ENCODE data around the gene UPK1A. TPM values are rescaled to one million over a fixed set of nuclear protein-coding genes. Genes with fewer than 3 reads are reported as not detected.

Gene UPK1A
- polyA plus RNA-seq, 1 donor from 2014 or later = not detected

GRCh38 chr19:35715981-35716800, 49.9 kb downstream of the UPK1A start:
- Histone ChIP-seq H3K36me3 (ENCODE audit: insufficient read depth, low read length) (no peaks in the 10 kb centered on the region), H3K4me2 (ENCODE audit: low read length) (peak overlapping the region; percentile 76), H2AFZ (ENCODE audit: low read depth, low read length) (peak overlapping the region; percentile 84), H3K27ac (ENCODE audit: low read length) (peak overlapping the region; percentile 71), H3K9ac (ENCODE audit: low read length) (peak overlapping the region; percentile 75), H3K9me2 (ENCODE audit: insufficient read depth, low read length) (no peaks in the 10 kb centered on the region), H3F3A (ENCODE audit: insufficient read depth, low read length, poor library complexity, severe bottlenecking) (no peaks in the 10 kb centered on the region), H3K27me3 (ENCODE audit: insufficient read depth, low read depth, low read length) (no peaks in the 10 kb centered on the region), H4K20me1 (ENCODE audit: insufficient read depth) (no peaks in the 10 kb centered on the region), H3K9me3 (ENCODE audit: low read length) (no peaks in the 10 kb centered on the region), H3K79me2 (replicated peaks; ENCODE audit: insufficient read depth, low read length) (peaks cover 22% of the 10 kb centered on the region), H3K4me3 (ENCODE audit: low read length) (peak overlapping the region; percentile 99)
- TF ChIP-seq EP300 (conservative IDR thresholded peaks at IDR 0.05; ENCODE audit: poor library complexity, severe bottlenecking) (no peak), REST (IDR thresholded peaks at IDR 0.05; ENCODE audit: borderline replicate concordance) (no peak), SMC3 (conservative IDR thresholded peaks at IDR 0.05; ENCODE audit: poor library complexity) (no peak), EZH2 (IDR thresholded peaks at IDR 0.05; ENCODE audit: borderline replicate concordance, insufficient read depth, low read length, poor library complexity, severe bottlenecking) (no peak), POLR2AphosphoS5 (IDR thresholded peaks at IDR 0.05) (no peak), TAF1 (IDR thresholded peaks at IDR 0.05; ENCODE audit: low read depth) (no peak), MXI1 (conservative IDR thresholded peaks at IDR 0.05; ENCODE audit: poor library complexity, severe bottlenecking) (no peak), CTCF (IDR thresholded peaks at IDR 0.05; ENCODE audit: poor library complexity, severe bottlenecking) (no peak), RAD21 (conservative IDR thresholded peaks at IDR 0.05) (no peak)

- Histone ChIP-seq H3K9ac (ENCODE audit: low read length) (peak overlapping the region; percentile 75), H3K4me2 (ENCODE audit: low read length) (peak overlapping the region; percentile 76), H3K36me3 (ENCODE audit: insufficient read depth, low read length) (no peaks in the 10 kb centered on the region), H2AFZ (ENCODE audit: low read depth, low read length) (peak overlapping the region; percentile 84), H3K9me3 (ENCODE audit: low read length) (no peaks in the 10 kb centered on the region), H3K79me2 (replicated peaks; ENCODE audit: insufficient read depth, low read length) (peaks cover 22% of the 10 kb centered on the region), H3K27ac (ENCODE audit: low read length) (peak overlapping the region; percentile 71), H3F3A (ENCODE audit: insufficient read depth, low read length, poor library complexity, severe bottlenecking) (no peaks in the 10 kb centered on the region), H4K20me1 (ENCODE audit: insufficient read depth) (no peaks in the 10 kb centered on the region), H3K4me3 (ENCODE audit: low read length) (peak overlapping the region; percentile 99), H3K27me3 (ENCODE audit: insufficient read depth, low read depth, low read length) (no peaks in the 10 kb centered on the region), H3K9me2 (ENCODE audit: insufficient read depth, low read length) (no peaks in the 10 kb centered on the region)
- no peak for TF ChIP-seq EZH2 (IDR thresholded peaks at IDR 0.05; ENCODE audit: borderline replicate concordance, insufficient read depth, low read length, poor library complexity, severe bottlenecking)
- peak; percentile 86 for TF ChIP-seq RAD21 (conservative IDR thresholded peaks at IDR 0.05)
- peak; percentile 87 for TF ChIP-seq SMC3 (conservative IDR thresholded peaks at IDR 0.05; ENCODE audit: poor library complexity)
- no peak for TF ChIP-seq TAF1 (IDR thresholded peaks at IDR 0.05; ENCODE audit: low read depth)
- peak; percentile 33 for TF ChIP-seq POLR2AphosphoS5 (IDR thresholded peaks at IDR 0.05)
- peak; percentile 51 for TF ChIP-seq REST (IDR thresholded peaks at IDR 0.05; ENCODE audit: borderline replicate concordance)
- peak; percentile 92 for TF ChIP-seq CTCF (IDR thresholded peaks at IDR 0.05; ENCODE audit: poor library complexity, severe bottlenecking)
- peak; percentile 96 for TF ChIP-seq MXI1 (conservative IDR thresholded peaks at IDR 0.05; ENCODE audit: poor library complexity, severe bottlenecking)
- peak; percentile 42 for TF ChIP-seq EP300 (conservative IDR thresholded peaks at IDR 0.05; ENCODE audit: poor library complexity, severe bottlenecking)
Observed at GRCh38 chr19:35716801-35717664, 50.7 kb downstream of the UPK1A start.

Data from neural cell (in vitro differentiated cells).